MCF 10A (cell line): ENCODE measurements around the gene SCRN1. TPM values are rescaled to one million over a fixed set of nuclear protein-coding genes. Genes with fewer than 3 reads are reported as not detected.
A peak's percentile ranks its signal among the peaks of the same experiment; 100 is the strongest.

ENCODE experiments used
- BruUV-seq: library from RNA; stranded (reverse); fragments of 400-500 nt; replicated peaks from 2 replicates; lab custom pipeline; 2021; lab: Mats Ljungman, UMichigan
- CTCF ChIA-PET: fragments of 300-600 bp; sonication (Branson Sonifier 250); formaldehyde crosslinking; extraction: SDS; loops from one replicate; lab custom pipeline; 2021; ENCODE audit warnings: antibody characterized with exemption, inconsistent platforms; lab: Yijun Ruan, JAX
- POLR2A ChIA-PET: fragments of 300-600, 350-650 bp; sonication (Branson Sonifier 250); formaldehyde crosslinking; extraction: SDS; loops from one replicate; lab custom pipeline; 2020; ENCODE audit warnings: antibody characterized with exemption, inconsistent platforms; lab: Yijun Ruan, JAX
- DNase-seq: peaks from one replicate; pipeline ENCODE4 v3.0.0-alpha.2; 2018; ENCODE audit not compliant: unreplicated experiment
- H3K27ac Mint-ChIP-seq: one replicate; pipeline ENCODE4 v1.8.0; 2022; ENCODE audit warnings: mild to moderate bottlenecking, low read depth, mixed read lengths; ENCODE audit not compliant: unreplicated experiment
- H3K27me3 Mint-ChIP-seq: one replicate; pipeline ENCODE4 v1.8.0; 2022; ENCODE audit warnings: mixed read lengths; ENCODE audit not compliant: insufficient read depth, unreplicated experiment
- H3K36me3 Mint-ChIP-seq: one replicate; pipeline ENCODE4 v1.8.0; 2022; ENCODE audit warnings: mild to moderate bottlenecking, moderate library complexity, mixed read lengths; ENCODE audit not compliant: insufficient read depth, unreplicated experiment
- H3K4me1 Mint-ChIP-seq: one replicate; pipeline ENCODE4 v1.8.0; 2022; ENCODE audit warnings: mixed read lengths; ENCODE audit not compliant: insufficient read depth, unreplicated experiment
- H3K4me3 Mint-ChIP-seq: one replicate; pipeline ENCODE4 v1.8.0; 2022; ENCODE audit warnings: mild to moderate bottlenecking, moderate library complexity, mixed read lengths; ENCODE audit not compliant: unreplicated experiment
- H3K9me3 Mint-ChIP-seq: one replicate; pipeline ENCODE4 v1.8.0; 2022; ENCODE audit warnings: mixed read lengths; ENCODE audit not compliant: unreplicated experiment
- CTCF ChIP-seq: fragments of 200-600 bp; IDR thresholded peaks from one replicate; pipeline ENCODE4 v1.8.0; 2022; ENCODE audit warnings: antibody characterized with exemption, mild to moderate bottlenecking; ENCODE audit not compliant: unreplicated experiment
- intact Hi-C: fragments of 100-400 bp; cut with micrococcal nuclease; formaldehyde crosslinking; loops from 2 replicates; pipeline ENCODE4 v1.14.1; 2022
- total RNA-seq: library from RNA; stranded (reverse); gene quantifications from 2 replicates; pipeline ENCODE4 v1.2.3, GENCODE V29; 2022

Gene SCRN1
- total RNA-seq, 1 experiment from 2014 or later, result 30.2 TPM

GRCh38 chr7:30034501-30034900 lies 44.9 kb upstream of the SCRN1 start:
- no TSS peak for BruUV-seq
- no peak for DNase-seq
- ChIA-PET POLR2A (no interaction called here), CTCF (no interaction called here)
- H3K27ac Mint-ChIP-seq, result no peak overlapping the region
- no peak overlapping the region for H3K4me3 Mint-ChIP-seq
- H3K4me1 Mint-ChIP-seq, result no peaks in the 10 kb centered on the region
- no peaks in the 10 kb centered on the region for H3K9me3 Mint-ChIP-seq
- peaks cover 7% of the 10 kb centered on the region for H3K36me3 Mint-ChIP-seq
- H3K27me3 Mint-ChIP-seq, result no peaks in the 10 kb centered on the region
- TF ChIP-seq CTCF, result no peak
- intact Hi-C loops, result no loop called here

GRCh38 chr7:30032310-30033125 lies 42.9 kb upstream of the SCRN1 start:
- Mint-ChIP-seq H3K4me3 (no peak overlapping the region), H3K27me3 (no peaks in the 10 kb centered on the region), H3K9me3 (no peaks in the 10 kb centered on the region), H3K4me1 (peaks cover 4% of the 10 kb centered on the region), H3K27ac (no peak overlapping the region), H3K36me3 (peaks cover 7% of the 10 kb centered on the region)
- no TSS peak for BruUV-seq
- DNase-seq, result no peak
- ChIA-PET POLR2A (interaction anchor here (0.6 kb wide), 1 partner anchor 926 kb away, joined by 3 read pairs; no protein-coding TSS in a partner anchor), CTCF (no interaction called here)
- TF ChIP-seq CTCF, result no peak
- intact Hi-C loops, result no loop called here

GRCh38 chr7:30029696-30030095 lies 40.1 kb upstream of the SCRN1 start:
- no peaks in the 10 kb centered on the region for H3K9me3 Mint-ChIP-seq
- H3K4me1 Mint-ChIP-seq, result peaks cover 14% of the 10 kb centered on the region
- CTCF ChIA-PET, result interaction anchor here (0.7 to 1.8 kb wide), 3 partner anchors 16 to 32 kb away, joined by 4 to 7 read pairs (median 4); no protein-coding TSS in a partner anchor
- TF ChIP-seq CTCF, result no peak
- H3K27me3 Mint-ChIP-seq, result no peaks in the 10 kb centered on the region
- H3K36me3 Mint-ChIP-seq, result peaks cover under 1% of the 10 kb centered on the region
- H3K4me3 Mint-ChIP-seq, result no peak overlapping the region
- intact Hi-C loops, result loop anchor here (2.0 kb wide), 1 partner anchor 33 kb away; no protein-coding TSS in a partner anchor
- peak; percentile 30 for DNase-seq
- H3K27ac Mint-ChIP-seq, result no peak overlapping the region
- BruUV-seq, result TSS peak; percentile 36
- POLR2A ChIA-PET, result interaction anchor here (0.6 to 3.8 kb wide), 18 partner anchors 9 to 1439 kb away, joined by 3 to 40 read pairs (median 4); partner anchors contain the start of genes MTURN, NOD1 and PRR15
